H1 (cell line): Measurements from ENCODE around the gene GHRH. TPM values are rescaled to one million over a fixed set of nuclear protein-coding genes. Genes with fewer than 3 reads are reported as not detected.

ENCODE experiments used
- polyA plus RNA-seq, 7 experiments: library from polyadenylated mRNA; depleted of rRNA in 3 of 7; stranded (reverse) in 5 of 7; unstranded in 2 of 7; fragments of >200 nt in 5 of 7; fragments of 200-250 nt in 2 of 7; gene quantifications; 1 replicate in 5 of 7; 2 replicates in 1 of 7; 4 replicates in 1 of 7; pipeline versions ENCODE4 v1.2.1 to v1.2.3, GENCODE V29; 2011 to 2013; ENCODE audit warnings: missing spikeins in 2 of 7, mixed read lengths in 2 of 7
- total RNA-seq: library from RNA; stranded (reverse); fragmentation: NEBNext Ultra II Directional; extraction: Animal tissue kit (Norgen Biotek cat#: 25700); gene quantifications from 2 replicates; pipeline ENCODE4 v1.2.1, GENCODE V29; 2021
- TF ChIP-seq, protein P1 (sequence below): fragments of 300-600 bp; sonication (generic); IDR thresholded peaks from 2 replicates; pipeline ENCODE4 v1.7.1; 2012; ENCODE audit warnings: low read length, moderate library complexity, mild to moderate bottlenecking, inconsistent platforms; ENCODE audit not compliant: insufficient replicate concordance

The GHRH gene
- total and polyA plus RNA-seq, 2 of the 8 experiments (the other 6 are each of a cell fraction or from before 2014, with no cell fraction given) = not detected

- TF ChIP-seq, protein P1, sequence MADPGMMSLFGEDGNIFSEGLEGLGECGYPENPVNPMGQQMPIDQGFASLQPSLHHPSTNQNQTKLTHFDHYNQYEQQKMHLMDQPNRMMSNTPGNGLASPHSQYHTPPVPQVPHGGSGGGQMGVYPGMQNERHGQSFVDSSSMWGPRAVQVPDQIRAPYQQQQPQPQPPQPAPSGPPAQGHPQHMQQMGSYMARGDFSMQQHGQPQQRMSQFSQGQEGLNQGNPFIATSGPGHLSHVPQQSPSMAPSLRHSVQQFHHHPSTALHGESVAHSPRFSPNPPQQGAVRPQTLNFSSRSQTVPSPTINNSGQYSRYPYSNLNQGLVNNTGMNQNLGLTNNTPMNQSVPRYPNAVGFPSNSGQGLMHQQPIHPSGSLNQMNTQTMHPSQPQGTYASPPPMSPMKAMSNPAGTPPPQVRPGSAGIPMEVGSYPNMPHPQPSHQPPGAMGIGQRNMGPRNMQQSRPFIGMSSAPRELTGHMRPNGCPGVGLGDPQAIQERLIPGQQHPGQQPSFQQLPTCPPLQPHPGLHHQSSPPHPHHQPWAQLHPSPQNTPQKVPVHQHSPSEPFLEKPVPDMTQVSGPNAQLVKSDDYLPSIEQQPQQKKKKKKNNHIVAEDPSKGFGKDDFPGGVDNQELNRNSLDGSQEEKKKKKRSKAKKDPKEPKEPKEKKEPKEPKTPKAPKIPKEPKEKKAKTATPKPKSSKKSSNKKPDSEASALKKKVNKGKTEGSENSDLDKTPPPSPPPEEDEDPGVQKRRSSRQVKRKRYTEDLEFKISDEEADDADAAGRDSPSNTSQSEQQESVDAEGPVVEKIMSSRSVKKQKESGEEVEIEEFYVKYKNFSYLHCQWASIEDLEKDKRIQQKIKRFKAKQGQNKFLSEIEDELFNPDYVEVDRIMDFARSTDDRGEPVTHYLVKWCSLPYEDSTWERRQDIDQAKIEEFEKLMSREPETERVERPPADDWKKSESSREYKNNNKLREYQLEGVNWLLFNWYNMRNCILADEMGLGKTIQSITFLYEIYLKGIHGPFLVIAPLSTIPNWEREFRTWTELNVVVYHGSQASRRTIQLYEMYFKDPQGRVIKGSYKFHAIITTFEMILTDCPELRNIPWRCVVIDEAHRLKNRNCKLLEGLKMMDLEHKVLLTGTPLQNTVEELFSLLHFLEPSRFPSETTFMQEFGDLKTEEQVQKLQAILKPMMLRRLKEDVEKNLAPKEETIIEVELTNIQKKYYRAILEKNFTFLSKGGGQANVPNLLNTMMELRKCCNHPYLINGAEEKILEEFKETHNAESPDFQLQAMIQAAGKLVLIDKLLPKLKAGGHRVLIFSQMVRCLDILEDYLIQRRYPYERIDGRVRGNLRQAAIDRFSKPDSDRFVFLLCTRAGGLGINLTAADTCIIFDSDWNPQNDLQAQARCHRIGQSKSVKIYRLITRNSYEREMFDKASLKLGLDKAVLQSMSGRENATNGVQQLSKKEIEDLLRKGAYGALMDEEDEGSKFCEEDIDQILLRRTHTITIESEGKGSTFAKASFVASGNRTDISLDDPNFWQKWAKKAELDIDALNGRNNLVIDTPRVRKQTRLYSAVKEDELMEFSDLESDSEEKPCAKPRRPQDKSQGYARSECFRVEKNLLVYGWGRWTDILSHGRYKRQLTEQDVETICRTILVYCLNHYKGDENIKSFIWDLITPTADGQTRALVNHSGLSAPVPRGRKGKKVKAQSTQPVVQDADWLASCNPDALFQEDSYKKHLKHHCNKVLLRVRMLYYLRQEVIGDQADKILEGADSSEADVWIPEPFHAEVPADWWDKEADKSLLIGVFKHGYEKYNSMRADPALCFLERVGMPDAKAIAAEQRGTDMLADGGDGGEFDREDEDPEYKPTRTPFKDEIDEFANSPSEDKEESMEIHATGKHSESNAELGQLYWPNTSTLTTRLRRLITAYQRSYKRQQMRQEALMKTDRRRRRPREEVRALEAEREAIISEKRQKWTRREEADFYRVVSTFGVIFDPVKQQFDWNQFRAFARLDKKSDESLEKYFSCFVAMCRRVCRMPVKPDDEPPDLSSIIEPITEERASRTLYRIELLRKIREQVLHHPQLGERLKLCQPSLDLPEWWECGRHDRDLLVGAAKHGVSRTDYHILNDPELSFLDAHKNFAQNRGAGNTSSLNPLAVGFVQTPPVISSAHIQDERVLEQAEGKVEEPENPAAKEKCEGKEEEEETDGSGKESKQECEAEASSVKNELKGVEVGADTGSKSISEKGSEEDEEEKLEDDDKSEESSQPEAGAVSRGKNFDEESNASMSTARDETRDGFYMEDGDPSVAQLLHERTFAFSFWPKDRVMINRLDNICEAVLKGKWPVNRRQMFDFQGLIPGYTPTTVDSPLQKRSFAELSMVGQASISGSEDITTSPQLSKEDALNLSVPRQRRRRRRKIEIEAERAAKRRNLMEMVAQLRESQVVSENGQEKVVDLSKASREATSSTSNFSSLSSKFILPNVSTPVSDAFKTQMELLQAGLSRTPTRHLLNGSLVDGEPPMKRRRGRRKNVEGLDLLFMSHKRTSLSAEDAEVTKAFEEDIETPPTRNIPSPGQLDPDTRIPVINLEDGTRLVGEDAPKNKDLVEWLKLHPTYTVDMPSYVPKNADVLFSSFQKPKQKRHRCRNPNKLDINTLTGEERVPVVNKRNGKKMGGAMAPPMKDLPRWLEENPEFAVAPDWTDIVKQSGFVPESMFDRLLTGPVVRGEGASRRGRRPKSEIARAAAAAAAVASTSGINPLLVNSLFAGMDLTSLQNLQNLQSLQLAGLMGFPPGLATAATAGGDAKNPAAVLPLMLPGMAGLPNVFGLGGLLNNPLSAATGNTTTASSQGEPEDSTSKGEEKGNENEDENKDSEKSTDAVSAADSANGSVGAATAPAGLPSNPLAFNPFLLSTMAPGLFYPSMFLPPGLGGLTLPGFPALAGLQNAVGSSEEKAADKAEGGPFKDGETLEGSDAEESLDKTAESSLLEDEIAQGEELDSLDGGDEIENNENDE = no peak
Observed at GRCh38 chr20:37282556-37282955, 20.9 kb upstream of the GHRH start (continued).
